ENCODE measurements around the gene MACROH2A1.

Gene MACROH2A1

DNA sequence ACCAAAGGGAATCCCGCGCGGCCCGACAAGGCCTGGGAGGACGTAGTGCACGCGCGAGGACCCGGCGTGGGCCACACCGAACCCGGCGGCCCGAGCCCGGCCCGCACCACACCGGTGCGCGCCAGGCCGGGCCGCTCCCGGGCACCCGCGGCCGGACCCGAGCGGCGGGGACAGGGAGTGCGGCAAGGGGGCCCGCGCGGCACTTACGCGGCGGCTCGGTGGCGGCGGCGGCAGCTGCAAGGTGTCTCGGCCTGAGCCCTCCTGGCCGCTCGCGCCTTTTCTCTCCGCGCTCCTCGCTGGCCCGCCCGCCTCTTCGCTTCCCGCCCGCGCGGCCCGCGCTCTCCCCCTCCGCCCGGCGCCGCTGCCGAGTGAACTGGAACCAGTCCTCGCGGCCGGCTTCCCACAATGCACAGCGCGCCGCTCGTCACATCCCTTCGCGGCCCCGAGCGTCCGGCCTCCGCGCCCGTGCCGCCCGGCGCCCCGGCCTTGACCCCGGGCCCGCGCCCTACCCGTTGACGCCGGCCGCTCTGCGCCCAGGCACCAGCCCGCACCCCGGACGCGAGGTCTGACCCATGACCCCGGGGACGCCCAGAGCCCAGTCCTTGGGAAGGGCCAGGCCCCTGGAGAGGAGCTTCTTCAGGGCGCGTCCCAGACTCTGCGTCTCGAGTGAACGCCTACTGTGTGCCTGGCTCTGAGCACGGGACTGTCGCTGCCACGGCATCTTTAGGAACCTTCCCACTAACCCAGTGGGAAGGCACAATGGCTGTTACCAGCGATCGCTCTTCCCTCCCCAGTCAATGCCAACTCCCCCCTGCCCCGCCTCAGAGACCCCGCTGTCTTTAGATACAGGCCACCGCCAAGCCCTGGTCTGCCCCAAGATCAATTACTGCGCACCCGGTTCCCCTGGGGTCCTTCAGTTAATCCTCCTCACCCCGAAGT, at the start of gene MACROH2A1:
MACROH2A1 (minus strand) TSS at position 377 of the 939 bp plus-strand sequence. CDS start 10,138 bp downstream, outside the sequence.
- peak; percentile 63 to 75 (median 73) for DNase-seq (ENCODE audit: low read depth in 3 of 3)

DNA sequence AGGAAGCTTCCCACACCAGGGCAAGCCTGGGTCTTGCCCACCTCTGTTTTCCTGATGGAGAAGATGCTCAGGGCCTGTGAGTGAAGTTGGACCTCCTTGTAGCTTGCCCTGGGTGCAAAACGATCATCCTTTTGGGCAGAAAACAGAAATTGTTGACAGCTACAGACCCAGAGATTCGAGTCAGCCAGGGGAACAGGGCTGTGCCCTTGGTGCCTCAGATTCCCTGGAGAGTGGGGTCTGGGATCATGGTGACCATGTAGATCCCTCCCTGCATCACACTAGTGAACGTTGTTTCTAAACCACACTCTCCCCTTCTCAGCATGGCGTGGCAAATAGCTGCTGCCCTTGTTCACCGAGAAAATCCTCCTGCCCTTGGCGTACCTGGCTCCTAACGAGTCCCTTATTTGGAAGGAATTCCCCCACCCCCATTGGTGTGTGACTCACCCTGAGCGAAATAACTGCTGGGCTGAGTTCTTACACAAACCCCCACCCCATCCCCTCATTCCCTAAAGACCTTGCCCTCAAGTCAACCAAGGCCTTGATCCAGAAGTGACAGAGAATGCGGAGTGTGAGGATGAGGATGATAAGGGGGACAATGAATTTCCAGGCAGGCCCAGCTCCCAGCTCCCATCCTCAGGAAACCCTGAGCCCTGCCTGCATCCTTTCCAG, 49.2 kb upstream of the MACROH2A1 start:
- no peak for DNase-seq (ENCODE audit: low read depth in 3 of 3)

DNA sequence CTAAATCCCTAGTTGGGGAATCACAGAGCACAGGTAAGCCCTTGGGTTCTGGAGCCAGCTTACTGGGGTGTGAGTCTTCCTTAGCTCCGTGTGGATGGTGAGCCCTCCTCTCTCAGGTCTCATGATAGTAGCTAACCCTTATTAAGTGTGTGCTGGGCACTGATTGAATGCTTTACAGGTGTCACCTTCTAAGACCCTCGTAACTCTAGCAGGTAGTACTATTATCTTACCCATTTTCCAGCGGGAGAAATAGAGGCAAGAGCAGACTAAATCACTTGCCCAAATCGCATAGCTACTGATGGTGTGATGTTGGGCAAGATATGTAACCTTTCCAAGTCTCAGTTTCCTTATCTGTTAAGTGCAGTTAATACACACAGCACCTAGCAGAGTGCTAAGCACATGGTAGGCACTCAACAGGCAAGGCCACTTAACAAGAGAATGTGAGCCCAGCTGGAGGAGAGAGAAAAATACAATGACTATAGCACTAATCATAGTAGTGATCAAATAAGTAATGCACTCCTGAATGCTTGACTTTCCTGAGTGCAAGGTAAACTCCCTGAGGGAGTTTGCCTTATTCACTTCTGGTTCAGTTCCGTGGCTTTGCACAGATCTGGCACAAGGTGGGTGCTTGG, 48.4 kb upstream of the MACROH2A1 start, which contains the start of gene DCANP1:
DCANP1 (minus strand) TSS at position 51 of the 632 bp plus-strand sequence. CDS start 240 bp downstream, outside the sequence.
- no peak for DNase-seq (ENCODE audit: low read depth in 3 of 3)

DNA sequence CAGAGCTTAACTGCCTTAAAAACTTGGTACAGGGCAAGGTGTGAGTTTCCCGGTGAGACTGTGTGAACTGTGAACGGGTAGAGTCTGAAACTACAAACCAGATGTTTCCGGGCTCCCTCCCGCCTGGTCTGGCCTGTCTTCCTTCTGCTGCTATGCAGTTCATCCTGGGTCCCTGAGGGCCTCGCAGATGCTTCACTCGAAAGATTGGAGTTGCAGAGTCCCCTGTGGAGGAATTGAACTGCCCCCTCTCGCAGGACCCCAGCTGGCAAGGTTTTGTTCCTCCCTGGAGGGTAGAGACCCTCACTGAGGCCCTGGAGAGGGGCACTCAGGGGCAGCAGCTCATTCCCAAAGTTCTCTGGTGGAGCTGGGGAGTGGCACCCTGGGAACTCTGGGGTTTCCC, 47.6 kb upstream of the MACROH2A1 start:
- no peak for DNase-seq (ENCODE audit: low read depth in 3 of 3)

DNA sequence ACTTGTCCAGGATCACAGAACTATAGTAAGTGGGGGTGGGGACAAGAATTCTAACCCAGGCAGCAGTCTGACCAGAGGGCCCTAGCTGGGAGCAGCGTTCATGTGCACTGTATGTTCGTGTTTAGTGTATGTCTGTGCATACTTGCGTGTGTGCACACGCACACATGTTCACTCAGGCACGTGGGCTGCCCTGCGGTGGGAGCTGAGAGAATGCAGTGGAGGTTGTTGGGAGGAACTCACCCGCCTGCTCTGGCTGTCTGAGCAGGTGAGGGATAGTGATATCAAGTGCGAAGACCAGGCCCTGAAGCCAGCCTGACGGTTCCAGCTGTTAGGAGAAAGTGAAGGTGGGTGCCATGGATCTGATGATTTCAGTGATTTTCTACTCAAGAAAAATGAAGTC, 47.2 kb upstream of the MACROH2A1 start:
- no peak for DNase-seq (ENCODE audit: low read depth in 3 of 3)

DNA sequence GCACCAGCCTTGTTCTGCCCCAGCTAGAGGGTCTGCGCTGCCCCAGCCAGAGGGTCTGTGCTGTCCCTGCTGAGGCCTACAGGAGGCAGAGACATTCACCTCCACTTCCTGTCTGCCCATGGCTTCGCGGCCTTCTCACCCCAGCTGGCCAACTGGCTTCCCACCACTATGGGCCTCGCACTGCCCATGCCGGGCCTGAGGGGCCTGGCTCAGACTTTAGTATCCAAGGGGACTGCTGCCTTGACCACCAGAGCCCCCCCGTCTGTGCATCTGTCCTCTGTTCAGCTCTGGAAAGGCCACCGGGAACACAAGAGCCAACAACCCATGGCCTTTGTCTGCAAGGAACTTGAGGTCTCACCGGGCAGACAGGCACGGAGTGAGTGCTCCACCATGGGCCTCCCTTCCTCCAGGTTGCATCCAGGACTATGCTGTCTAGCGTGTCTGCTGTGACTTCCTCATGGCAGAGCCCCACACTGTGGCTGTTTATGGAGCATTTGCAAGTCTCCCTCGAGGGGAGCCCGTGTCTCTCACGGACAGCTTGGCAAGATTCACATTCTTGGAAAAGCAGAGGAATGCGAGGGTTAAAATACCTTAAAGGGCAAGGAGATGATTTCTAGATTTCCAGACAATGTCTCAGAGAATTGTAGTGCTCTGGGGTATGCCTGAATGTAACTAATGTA, 46.4 kb upstream of the MACROH2A1 start:
- no peak for DNase-seq (ENCODE audit: low read depth in 3 of 3)

DNA sequence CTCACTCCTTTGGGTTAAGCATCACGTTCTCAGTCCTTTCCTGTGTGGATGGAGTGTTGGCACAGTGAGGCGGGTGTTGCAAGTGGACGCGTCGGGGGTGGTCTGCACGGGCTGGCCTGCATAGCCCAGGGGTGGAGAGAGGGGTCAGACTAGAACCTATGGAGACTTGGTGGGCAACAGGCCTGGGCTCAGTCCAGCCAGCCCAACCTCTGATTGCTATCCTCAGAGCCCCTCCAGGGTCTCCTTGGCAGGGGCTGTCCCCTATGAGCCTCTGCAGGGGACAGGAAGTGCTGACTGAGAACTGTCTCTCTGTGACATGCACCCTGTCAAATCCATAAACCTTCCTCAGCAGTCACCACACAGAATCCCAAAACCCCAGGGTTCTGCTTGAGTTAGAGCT, 45.9 kb upstream of the MACROH2A1 start:
- no peak for DNase-seq (ENCODE audit: low read depth in 3 of 3)

DNA sequence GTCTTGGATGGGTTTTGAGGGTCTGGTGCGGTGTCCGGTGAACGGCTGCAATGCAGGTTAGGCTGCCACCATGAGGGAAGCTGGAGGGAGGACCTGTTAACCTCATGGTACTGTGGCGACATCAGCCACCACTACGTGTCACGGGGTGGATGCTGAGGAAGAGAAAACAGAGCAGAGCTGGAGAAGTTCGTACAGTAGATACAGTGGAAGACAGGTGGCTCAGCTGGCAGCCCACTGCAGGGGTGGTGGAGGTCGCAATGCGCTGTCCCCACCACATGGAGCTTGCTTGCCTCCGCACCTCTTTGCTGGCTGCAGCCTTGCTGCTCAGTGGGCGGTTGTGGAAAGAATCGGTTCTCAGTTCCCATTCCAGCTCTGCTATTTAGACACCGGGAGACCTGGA, 45.3 kb upstream of the MACROH2A1 start:
- no peak for DNase-seq (ENCODE audit: low read depth in 3 of 3)

DNA sequence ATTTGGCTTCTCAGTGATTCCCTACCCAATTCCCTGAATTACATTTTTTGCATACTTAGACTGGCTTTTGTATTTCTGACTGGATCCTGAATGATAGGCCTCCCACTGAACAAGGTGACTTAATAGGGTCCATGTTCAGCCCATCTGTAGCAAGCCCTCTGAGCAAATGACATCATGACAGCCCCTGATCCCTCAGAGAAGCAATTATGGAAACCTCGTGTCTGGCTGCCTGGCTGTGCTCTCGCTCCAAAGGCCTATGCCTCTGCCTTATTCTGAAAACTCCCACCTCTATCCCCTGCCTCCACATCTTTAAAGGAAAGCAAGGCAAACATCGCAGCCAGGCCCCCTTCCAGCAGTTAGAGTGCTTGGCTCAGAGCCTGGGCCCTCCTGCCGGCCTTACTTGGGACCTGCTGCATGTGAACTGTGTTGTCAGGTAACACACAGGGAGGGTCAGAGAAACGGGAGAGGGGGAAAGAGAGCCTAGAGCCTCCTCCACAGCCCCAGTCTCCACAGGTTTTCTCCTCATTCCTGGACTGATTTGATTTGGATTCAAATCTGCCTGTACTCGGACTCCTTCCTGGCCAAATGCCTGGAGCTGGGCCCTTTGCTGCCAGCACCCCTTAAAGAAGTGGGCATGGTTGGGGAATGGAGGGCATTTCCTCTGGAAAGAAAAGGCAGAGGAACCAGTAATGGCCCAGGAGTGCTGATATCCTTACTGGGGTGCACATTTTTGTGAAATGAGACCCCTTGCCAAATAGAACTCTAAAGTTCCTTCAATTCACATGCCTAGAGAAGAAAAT, 44.3 kb upstream of the MACROH2A1 start:
- DNase-seq (ENCODE audit: low read depth in 3 of 3) = no peak

DNA sequence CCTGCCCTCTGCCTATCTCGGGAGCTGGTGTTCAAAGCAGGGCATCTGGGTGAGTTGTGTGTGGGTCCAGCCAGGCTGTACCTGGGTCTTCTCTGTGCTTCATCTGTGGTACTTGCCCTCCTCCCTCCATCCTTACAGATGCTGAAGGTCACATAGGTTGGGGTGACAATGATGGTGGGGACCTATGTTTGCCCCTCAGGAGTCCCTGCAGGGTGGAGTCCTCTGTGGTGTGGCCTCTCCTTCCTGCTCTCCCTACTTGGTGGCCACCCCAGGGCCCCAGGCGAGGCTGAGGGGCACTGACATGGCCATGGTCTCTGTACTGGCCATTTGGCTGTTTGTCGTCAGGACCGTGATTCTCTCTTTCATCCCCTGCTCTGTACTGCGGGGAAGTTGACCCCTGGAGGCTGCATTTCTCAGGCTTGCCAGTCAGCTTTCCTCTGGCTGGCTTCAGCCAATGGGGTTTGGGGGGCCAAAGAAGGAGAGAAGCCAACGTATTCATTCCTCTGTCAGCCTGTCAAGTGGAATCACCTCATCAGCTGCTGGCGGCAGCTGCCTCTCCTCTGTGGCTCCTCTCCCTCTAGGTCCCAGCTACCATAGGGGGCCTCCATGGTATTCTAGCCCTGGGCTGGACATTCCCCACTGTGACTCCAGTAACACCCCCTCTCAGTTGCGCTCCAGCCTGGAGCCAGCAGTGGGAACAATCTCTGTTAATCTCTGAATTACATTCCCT, 43.6 kb upstream of the MACROH2A1 start:
- DNase-seq (ENCODE audit: low read depth in 3 of 3) = no peak

DNA sequence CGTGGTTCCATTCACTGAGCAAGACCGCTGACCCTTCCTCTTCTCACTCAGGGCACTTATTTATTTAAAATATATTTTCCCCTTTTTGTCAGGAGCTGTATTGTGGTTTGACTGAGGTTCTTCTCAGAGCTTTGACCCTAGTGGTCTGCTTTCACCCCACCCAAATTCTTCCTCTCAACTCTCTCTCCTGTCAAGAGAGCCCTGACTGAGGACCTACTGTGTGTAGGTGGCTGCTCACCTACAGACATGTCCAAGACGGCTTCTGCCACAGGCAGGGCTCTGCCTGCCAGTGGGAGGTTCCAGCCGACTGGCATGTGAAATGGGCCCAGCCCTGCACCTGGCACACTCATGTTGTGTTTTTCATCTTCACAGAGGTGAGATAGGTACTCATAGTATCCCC, 42.9 kb upstream of the MACROH2A1 start:
- no peak for DNase-seq (ENCODE audit: low read depth in 3 of 3)

DNA sequence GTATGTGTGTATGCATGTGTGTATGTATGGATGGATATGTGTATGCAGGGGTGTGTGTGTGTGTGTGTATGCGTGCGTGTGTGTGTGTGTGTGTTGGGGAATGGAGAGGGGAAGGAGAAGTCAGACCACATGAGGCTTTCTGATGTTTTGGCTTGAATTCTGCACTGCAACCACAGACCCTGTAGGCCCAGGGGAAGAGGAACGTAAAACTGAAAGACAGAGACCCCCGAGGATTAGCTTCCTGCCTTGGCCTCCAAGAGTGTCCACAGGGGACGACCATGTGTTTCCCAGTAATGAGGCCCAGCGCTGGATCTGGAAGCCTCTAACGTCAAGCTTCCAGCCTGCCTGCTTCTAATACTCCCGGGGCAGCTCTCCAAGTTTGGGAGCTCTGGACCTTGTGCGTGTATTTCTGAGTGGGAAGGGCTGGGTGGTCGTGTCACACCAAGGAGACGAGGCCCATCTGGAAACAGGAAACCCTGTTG, 42.4 kb upstream of the MACROH2A1 start:
- DNase-seq (ENCODE audit: low read depth in 3 of 3) = no peak

DNA sequence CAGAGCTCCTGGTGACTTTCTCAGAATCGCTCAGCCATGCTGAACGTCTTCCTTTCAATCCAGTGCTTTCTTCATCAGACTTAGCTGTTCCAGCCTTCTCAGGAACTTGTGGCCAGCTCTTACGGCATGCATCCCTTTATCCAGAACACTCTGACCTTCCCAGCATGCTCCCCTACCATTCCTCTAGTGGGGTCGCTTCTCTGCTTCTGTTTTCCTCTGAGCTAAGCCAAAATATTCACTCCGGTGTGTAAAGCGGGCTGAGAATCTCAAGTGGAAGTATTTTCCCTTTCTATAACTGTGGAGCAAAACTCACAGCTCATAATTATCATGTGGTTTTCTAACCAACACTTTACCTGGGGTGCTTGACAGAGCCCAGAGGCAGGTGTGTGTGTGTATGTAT, 41.9 kb upstream of the MACROH2A1 start:
- DNase-seq (ENCODE audit: low read depth in 3 of 3) = no peak

DNA sequence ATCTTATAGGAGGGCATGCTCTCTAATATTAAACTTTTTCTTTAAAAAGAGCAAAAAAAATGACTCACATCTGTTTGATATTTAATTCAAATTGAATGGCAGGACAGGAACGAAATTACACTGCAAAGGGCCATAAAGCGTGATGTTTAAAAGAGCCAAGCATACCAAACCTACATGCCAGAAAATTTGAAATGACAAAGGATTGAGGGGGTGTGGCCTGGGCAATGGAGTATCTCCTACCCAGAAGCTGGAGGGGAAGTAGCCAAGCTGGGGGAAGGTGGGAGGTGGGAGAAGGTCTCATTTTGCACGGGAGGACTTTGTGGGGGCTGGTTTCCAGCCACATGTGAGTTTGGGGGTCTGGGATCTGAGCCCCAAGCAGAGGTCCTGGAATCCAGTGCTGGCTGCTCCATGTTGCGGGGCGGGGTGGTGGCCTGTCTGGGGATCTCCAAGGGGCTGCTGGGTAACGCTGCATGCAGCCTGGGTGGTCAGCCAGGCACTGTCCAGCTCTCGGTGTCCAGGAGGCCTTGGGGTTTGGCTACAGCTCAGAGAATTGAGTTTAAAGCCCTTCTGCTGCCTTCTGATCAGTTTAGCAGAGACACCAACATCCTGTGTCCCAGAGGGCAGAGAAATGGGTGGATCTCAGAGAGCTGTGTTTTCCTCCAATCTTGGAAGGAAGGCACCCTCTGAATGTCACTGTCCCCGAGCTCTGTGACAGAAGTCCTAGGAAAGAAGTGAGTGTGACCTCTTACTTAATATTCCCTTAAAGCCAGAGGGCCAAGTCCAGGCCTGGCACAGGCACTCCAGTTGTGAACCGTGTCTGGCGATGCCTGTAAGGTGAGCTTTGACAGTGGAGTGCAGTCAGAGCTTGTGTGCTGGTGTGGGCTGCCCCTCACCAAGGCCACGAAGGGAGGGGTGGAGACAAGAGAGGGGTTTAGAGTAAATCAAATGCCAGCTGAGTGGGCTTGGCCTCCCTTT, 40.5 kb upstream of the MACROH2A1 start:
- no peak for DNase-seq (ENCODE audit: low read depth in 3 of 3)

DNA sequence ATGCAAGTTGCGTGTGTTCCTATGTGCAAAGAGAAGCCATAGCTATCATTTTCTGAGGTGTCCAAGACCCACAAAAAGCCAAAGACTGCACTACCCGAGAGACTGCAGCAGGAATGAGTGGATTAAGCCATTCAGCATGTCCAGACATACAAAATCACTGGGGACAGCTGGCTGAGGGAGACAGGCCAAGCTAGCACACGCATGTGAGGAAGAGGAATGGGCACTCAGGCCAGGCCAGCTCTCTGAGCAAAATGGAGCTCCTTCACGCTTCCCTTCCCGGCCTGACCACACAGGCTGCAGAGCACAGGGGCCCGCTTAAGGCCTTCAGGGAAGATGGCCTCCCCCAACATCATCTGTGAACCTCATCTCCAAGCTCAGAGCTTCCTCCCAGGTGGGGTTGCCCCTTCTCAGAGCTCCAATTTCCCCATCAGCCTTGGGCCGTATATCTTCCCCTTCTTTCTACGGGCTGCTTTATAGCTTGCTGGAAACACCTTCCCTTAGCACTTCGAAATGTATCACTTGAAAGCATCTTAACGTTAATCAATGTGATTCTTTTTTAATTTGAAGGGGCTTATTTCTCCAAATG, 39.7 kb upstream of the MACROH2A1 start:
- no peak for DNase-seq (ENCODE audit: low read depth in 3 of 3)

DNA sequence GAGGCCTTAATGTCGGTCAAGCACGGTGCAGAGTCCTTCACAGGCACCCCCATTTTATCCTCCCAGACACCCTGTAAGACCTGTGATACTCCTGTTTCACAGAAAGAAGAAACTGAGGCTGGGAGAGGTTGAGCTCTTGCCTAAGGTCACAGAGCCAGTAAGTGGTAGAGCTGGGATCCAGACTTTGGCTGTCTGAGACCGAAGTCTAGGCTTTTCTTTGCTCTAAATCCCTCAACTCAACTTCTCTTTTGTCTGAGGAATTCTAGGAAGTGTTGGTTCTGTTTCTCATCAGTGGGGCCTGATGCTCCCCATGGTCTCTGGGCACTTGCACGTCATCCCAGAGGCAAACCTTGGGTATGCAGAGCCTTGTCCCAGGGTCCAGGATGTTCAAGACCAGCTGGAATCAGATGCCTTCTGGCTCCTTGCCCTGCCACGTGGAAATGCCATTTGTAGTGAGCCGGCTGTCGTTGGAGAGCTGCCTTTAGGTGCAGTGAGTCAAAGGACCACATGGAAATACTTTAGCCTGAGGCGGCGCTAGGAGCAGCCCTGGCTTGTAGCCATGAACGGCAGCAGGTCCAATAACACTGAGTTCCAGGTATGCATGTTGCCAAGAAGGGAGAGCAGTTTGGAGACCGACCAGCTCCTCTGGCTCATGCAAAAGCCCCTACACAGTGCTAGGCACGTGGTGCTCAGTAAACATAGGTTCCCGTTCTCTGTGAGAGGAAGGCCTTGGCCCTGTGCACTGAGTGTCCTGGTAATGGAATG, 38.9 kb upstream of the MACROH2A1 start:
- no peak for DNase-seq (ENCODE audit: low read depth in 3 of 3)

DNA sequence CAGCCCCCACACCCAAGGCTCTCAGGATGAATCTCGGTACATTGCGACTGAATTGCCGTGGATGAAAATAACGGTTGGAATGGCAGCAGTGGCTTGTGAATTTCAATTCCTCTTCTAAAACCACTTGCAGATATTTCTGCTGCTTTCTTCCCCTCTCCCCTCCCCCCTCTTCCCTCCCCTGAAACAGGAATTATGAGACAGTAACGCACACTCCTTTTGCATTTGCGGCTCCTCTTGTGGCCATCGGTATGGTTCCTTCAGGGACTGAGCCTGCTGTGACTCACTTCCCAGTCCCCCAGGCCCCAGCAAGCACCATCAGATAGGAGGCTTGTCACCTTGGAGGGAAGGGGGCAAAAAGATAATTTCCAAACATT, 38.4 kb upstream of the MACROH2A1 start:
- DNase-seq (ENCODE audit: low read depth in 3 of 3) = no peak

DNA sequence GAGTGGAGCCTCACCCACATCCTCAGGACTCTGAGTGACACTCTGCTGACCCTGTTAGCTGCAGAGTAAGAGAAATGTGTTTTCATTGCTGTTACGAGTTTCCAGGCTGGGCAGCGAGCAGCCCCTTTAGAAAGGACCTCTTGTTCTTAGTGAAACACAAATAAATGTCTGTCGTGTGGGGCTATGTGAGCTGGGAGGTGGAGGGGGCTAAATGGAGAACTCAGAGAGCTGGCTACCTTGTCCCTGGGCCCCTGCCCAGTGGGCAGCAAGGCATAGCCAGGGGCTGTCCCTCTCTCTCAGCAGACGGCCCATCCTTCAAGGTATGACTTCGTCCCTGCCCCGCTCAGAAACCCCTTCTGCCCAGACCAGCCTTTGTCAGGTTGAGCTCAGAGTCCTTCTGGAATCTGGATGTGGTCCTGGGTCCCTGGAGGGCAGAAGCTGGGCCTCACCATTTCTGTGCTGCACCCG, 38.0 kb upstream of the MACROH2A1 start:
- DNase-seq (ENCODE audit: low read depth in 3 of 3) = no peak

All from stimulated activated CD4-positive, alpha-beta T cell treated with anti-CD3 and anti-CD28 coated beads, TNF-alpha, amount 100 ng/mL, for 4 hours (primary cell).